Prostate gland (tissue), 2 donors: ENCODE results near the gene STX11.

ENCODE experiments used
- POLR2A ChIP-seq: fragments of 450-650 bp; IDR thresholded peaks from one replicate; pipeline ENCODE4 v1.6.1; 2016; ENCODE audit warnings: antibody characterized with exemption, mild to moderate bottlenecking
- POLR2AphosphoS5 ChIP-seq: sonication (generic); formaldehyde crosslinking; IDR thresholded peaks from one replicate; pipeline ENCODE4 v1.6.1; 2017; ENCODE audit warnings: antibody characterized with exemption
- TF ChIP-seq, protein P1 (sequence below), 4 experiments: fragments of 200-600 bp in 2 of 4; fragments of 450-650 bp in 2 of 4; sonication (generic) in 2 of 4; IDR thresholded peaks; 1 replicate in 3 of 4; 2 replicates in 1 of 4; pipeline ENCODE4 v1.5.1; 2016 to 2019; ENCODE audit warnings: antibody characterized with exemption in 4 of 4, mild to moderate bottlenecking in 2 of 4, moderate library complexity in 2 of 4

DNA sequence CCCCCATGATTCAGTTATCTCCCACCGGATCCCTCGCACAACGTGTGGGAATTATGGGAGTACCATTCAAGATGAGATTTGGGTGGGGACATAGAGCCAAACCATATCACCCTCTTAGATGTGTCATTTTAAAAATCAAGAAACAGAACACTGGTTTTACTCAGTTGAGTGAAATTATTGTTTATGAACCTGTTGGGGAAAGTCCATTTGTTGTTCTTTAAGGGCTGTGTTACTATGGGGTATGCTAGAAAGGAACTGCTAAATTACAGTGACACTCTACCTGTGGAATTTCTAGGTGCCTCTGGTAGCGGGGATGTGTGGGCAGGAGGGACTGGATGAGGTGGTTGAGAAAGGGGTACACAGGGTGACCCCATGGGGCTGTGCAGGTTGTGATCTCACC, 28.9 kb downstream of the STX11 start:
- TF ChIP-seq POLR2A (no peak), POLR2AphosphoS5 (no peak)
- TF ChIP-seq, protein P1, sequence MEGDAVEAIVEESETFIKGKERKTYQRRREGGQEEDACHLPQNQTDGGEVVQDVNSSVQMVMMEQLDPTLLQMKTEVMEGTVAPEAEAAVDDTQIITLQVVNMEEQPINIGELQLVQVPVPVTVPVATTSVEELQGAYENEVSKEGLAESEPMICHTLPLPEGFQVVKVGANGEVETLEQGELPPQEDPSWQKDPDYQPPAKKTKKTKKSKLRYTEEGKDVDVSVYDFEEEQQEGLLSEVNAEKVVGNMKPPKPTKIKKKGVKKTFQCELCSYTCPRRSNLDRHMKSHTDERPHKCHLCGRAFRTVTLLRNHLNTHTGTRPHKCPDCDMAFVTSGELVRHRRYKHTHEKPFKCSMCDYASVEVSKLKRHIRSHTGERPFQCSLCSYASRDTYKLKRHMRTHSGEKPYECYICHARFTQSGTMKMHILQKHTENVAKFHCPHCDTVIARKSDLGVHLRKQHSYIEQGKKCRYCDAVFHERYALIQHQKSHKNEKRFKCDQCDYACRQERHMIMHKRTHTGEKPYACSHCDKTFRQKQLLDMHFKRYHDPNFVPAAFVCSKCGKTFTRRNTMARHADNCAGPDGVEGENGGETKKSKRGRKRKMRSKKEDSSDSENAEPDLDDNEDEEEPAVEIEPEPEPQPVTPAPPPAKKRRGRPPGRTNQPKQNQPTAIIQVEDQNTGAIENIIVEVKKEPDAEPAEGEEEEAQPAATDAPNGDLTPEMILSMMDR (IDR thresholded peaks at IDR 0.05), result no peak
